GM18499 (cell line): ENCODE results near the gene ELAC2.

Source experiments
- ATAC-seq: cut with Tn5 transposase; IDR thresholded peaks from one replicate; pipeline ENCODE4 v1.9.1; 2021; ENCODE audit warnings: moderate number of reproducible peaks; ENCODE audit not compliant: insufficient read depth, unreplicated experiment

Gene ELAC2

GRCh38 chr17:12964840-12965239 is 53.0 kb downstream of the ELAC2 start:
- no peak for ATAC-seq

- no peak for ATAC-seq
Observed at GRCh38 chr17:12964162-12964561, 53.7 kb downstream of the ELAC2 start.

- no peak for ATAC-seq
Observed at GRCh38 chr17:12963505-12963904, 54.3 kb downstream of the ELAC2 start.

GRCh38 chr17:12961655-12962054 is 56.2 kb downstream of the ELAC2 start:
- ATAC-seq = no peak

- no peak for ATAC-seq
Observed at GRCh38 chr17:12959441-12959840, 58.4 kb downstream of the ELAC2 start.

- ATAC-seq = no peak
Observed at GRCh38 chr17:12958786-12959185, 59.0 kb downstream of the ELAC2 start.

- ATAC-seq = no peak
Observed at GRCh38 chr17:12955521-12955920, 62.3 kb downstream of the ELAC2 start.

- ATAC-seq = no peak
Observed at GRCh38 chr17:12953156-12953555, 64.7 kb downstream of the ELAC2 start.

- no peak for ATAC-seq
Observed at GRCh38 chr17:12952012-12952411, 65.8 kb downstream of the ELAC2 start.

GRCh38 chr17:12947047-12947446 is 70.8 kb downstream of the ELAC2 start:
- ATAC-seq = no peak
